RWPE1 (cell line): ENCODE measurements around the gene RSPO3.

Experiments
- CTCF ChIA-PET: fragments of 350-600 bp; sonication (Branson Sonifier 250); formaldehyde crosslinking; extraction: SDS; loops from one replicate; lab custom pipeline; 2021; lab: Yijun Ruan, JAX
- POLR2A ChIA-PET: fragments of 400-600 bp; formaldehyde crosslinking; extraction: SDS; loops from one replicate; lab custom pipeline; 2020; ENCODE audit warnings: antibody characterized with exemption; ENCODE audit not compliant: low non-redundant PET; lab: Yijun Ruan, JAX
- DNase-seq: peaks from one replicate; pipeline ENCODE4 v3.0.0; 2012; ENCODE audit warnings: low spot score
- H3K27ac ChIP-seq: fragments of 450-650 bp; 2 replicates; pipeline ENCODE4 v1.5.1; 2017
- TF ChIP-seq, protein P1 (sequence below): fragments of 450-650 bp; conservative IDR thresholded peaks from 2 replicates; pipeline ENCODE4 v1.5.1; 2017; ENCODE audit warnings: low read depth, mild to moderate bottlenecking

Gene RSPO3

DNA sequence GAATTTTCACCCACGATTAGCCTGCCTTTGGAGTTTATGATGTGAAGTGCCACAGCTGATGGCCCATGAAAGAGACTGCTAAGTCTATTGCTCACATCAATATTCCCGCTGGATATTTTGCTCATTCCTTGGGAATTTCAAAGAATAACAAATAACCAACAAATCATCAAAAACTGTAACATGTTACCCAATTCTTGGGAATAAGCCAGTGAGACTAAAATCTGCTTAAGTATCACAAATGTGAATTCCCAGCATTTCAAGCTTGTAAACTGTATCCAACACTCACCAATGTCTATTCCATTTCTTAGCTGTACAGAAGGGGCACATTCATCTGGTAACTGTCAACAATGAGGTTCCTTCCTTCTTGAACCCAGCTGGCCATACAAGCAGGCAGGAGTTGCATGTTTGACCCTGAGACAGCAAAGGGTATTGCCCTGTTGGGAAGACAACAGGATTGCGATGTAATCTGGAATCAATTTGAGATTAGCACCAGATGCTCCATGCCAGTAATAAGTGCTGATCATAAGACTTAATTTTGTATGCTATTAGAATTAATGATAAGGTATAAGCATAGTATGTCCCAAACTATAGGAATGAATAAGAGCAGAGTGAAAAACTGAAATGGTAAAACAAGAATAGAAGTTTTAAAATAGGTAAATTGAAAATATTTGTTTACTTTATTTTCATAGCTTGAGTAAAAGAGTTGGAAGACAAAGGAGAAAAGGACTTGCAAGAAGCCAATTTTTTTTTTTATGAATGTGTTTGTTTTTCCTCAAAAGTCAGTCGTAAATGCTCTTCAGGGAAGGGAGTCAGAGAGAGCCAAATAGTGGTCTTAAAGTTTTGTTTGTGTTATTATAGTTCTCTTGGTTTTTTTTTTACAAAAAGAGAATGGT is 58.8 kb downstream of the RSPO3 start:
- ChIA-PET CTCF (interaction anchor here (0.6 to 1.3 kb wide), 5 partner anchors 9 to 1889 kb away, joined by 3 to 4 read pairs (median 3); no protein-coding TSS in a partner anchor), POLR2A (no interaction called here)
- DNase-seq: no peak
- TF ChIP-seq, protein P1, sequence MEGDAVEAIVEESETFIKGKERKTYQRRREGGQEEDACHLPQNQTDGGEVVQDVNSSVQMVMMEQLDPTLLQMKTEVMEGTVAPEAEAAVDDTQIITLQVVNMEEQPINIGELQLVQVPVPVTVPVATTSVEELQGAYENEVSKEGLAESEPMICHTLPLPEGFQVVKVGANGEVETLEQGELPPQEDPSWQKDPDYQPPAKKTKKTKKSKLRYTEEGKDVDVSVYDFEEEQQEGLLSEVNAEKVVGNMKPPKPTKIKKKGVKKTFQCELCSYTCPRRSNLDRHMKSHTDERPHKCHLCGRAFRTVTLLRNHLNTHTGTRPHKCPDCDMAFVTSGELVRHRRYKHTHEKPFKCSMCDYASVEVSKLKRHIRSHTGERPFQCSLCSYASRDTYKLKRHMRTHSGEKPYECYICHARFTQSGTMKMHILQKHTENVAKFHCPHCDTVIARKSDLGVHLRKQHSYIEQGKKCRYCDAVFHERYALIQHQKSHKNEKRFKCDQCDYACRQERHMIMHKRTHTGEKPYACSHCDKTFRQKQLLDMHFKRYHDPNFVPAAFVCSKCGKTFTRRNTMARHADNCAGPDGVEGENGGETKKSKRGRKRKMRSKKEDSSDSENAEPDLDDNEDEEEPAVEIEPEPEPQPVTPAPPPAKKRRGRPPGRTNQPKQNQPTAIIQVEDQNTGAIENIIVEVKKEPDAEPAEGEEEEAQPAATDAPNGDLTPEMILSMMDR: no peak
- no peak overlapping the region for H3K27ac ChIP-seq

DNA sequence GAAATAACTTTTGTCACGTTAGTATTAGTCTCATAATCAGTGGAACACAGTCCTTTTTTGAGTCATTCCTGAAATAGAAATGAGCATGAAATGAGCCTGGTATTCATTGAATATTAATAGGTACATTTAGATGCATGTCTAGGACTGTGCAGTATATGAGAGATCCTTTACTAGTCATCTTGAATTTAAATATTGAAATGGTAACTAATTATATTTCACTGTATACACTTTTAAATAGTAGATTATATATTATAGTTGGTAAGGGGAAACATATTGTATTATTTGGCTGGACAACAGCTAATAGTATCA is 59.4 kb downstream of the RSPO3 start:
- CTCF ChIA-PET: interaction anchor here (0.6 to 1.3 kb wide), 3 partner anchors 13 to 384 kb away, joined by 3 to 4 read pairs (median 3); no protein-coding TSS in a partner anchor
- H3K27ac ChIP-seq: no peak overlapping the region
- TF ChIP-seq, protein P1: no peak
- POLR2A ChIA-PET: no interaction called here
- no peak for DNase-seq

DNA sequence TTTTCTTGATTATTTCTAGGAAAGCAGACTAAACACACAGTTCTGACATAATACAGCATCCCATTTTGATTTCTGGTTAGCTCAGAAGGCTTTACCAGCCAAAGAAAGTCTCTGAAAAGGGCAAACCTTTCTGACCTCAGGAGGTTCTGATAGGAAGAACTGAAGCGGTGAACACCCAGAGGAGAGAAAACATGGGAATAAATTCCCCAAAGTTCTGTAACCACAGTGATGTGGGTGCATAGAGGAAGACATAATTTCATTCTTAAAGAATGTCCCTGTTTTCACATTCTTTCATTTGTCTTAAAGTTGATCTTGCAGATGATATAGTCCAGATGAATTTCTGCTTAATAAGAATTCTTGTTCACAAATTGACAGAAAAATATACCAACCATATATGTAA is 60.3 kb downstream of the RSPO3 start:
- ChIA-PET CTCF (no interaction called here), POLR2A (no interaction called here)
- no peak overlapping the region for H3K27ac ChIP-seq
- DNase-seq: no peak
- TF ChIP-seq, protein P1: no peak

DNA sequence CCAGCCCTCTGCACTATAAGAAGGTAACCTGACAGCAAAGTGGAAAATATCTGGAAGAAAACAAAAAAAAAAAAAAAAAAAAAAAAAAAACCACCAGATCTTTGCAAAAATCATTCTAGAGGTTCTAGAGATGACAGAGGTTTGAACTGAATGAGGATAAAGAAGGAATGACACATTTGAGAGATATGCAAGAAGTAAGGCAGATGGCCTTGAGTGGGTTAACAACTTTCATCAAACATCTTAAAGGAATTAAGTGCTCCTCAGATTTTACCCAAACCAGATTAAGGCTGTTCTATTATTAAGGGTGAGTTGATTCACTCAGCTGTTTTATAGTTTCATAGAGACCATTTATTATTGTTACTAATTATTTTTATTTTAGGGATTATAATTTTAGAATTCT is 62.0 kb downstream of the RSPO3 start:
- POLR2A ChIA-PET: no interaction called here
- DNase-seq: no peak
- TF ChIP-seq, protein P1: no peak
- H3K27ac ChIP-seq: no peak overlapping the region
- CTCF ChIA-PET: no interaction called here

DNA sequence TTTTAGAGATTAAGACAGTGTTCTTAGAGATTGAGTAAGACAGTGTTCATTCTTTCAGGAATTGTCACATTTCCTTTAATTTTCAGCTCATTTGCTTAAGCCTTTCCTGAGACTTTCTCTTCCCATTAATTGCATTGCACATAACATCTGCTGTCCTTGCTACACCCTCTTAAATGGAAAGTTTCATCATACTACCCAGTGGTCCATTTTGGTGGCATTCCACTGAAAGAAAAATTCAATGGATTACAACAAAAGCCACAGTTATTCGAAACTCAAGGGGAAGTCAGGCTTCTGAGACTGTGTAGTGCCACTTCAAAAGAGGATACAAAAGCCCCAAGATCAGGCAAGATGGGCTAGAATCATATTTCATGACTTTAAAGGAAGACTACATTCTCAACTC is 64.0 kb downstream of the RSPO3 start:
- TF ChIP-seq, protein P1: no peak
- POLR2A ChIA-PET: no interaction called here
- DNase-seq: no peak
- CTCF ChIA-PET: interaction anchor here (0.6 kb wide), 1 partner anchor 22 kb away, joined by 4 read pairs; no protein-coding TSS in a partner anchor
- no peak overlapping the region for H3K27ac ChIP-seq

DNA sequence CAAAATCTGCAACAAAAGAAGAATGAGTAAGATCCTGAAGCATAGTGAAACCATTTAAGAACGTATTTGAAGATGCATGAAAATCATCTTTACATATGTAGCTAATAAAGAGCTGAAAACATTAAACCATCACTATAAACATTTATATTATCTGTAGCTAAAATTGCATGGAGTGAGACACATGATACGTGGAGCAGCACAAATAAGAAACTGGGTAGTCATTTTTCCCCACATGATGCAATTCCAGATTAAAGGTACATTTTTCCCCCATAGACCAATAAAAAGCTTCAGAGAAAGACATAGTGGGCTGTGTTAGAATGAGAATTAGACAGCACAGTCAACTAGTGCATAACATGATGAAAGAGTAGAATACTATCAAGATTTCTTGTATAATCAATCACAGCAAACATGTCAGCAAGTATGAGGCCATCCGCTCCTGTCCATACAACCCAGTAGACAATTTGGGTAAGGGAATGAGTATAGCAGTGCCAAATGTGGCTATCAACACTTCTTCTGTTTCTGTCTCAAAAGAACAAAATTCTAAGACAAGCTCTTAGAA is 67.0 kb downstream of the RSPO3 start:
- no peak overlapping the region for H3K27ac ChIP-seq
- ChIA-PET CTCF (interaction anchor here (0.6 kb wide), 1 partner anchor 9 kb away, joined by 3 read pairs; no protein-coding TSS in a partner anchor), POLR2A (no interaction called here)
- no peak for DNase-seq
- TF ChIP-seq, protein P1: no peak
